K562 (cell line): Measurements from ENCODE around the gene ARHGAP10. TPM values are rescaled to one million over a fixed set of nuclear protein-coding genes. Genes with fewer than 3 reads are reported as not detected.
A peak's percentile ranks its signal among the peaks of the same experiment; 100 is the strongest.

ENCODE experiments used
- ARID3B ChIP-seq: fragments of 250-450 bp; sonication (Bioruptor Pico); IDR thresholded peaks from 2 replicates; pipeline ENCODE4 v1.4.0; 2020; ENCODE audit warnings: borderline replicate concordance
- CSDE1 ChIP-seq, 2 experiments: fragments of 450-650 bp; IDR thresholded peaks; 2 replicates each; pipeline ENCODE4 v1.6.1; 2016; ENCODE audit warnings: mild to moderate bottlenecking in 1 of 2
- CTCFL ChIP-seq: IDR thresholded peaks from 2 replicates; pipeline ENCODE4 v1.6.1; 2011; ENCODE audit warnings: borderline replicate concordance, low read depth, mild to moderate bottlenecking, moderate library complexity, low read length; ENCODE audit not compliant: insufficient read depth, poor library complexity, severe bottlenecking
- HNRNPLL ChIP-seq: fragments of 200-400 bp; formaldehyde crosslinking; IDR thresholded peaks from 2 replicates; pipeline ENCODE4 v1.6.1; 2017; ENCODE audit warnings: low read length, low read depth, mild to moderate bottlenecking; ENCODE audit not compliant: poor library complexity, severe bottlenecking
- POLR3G ChIP-seq: IDR thresholded peaks from 2 replicates; pipeline ENCODE4 v1.6.1; 2011; ENCODE audit not compliant: insufficient read length, insufficient replicate concordance; ENCODE audit errors: extremely low read depth
- RBM15 ChIP-seq: fragments of 200-400 bp; formaldehyde crosslinking; IDR thresholded peaks from 2 replicates; pipeline ENCODE4 v1.6.1; 2018; ENCODE audit warnings: mild to moderate bottlenecking, low read length, moderate library complexity; ENCODE audit not compliant: insufficient read depth
- ZHX1 ChIP-seq: fragments of 150-350 bp; conservative IDR thresholded peaks from 2 replicates; pipeline ENCODE4 v1.6.1; 2014; ENCODE audit warnings: low read length
- ZNF407 ChIP-seq: fragments of 450-650 bp; IDR thresholded peaks from 2 replicates; pipeline ENCODE4 v1.6.1; 2016; ENCODE audit warnings: low read depth
- polyA plus RNA-seq, 8 experiments: library from polyadenylated mRNA; depleted of rRNA in 4 of 8; stranded (reverse) in 5 of 8; unstranded in 3 of 8; fragments of >200 nt; fragmentation: Nextera tagmentation in 2 of 8; fragmentation: Illumina TruSeq in 1 of 8; extraction: Ambion mirVana in 2 of 8; extraction: Trizol in 1 of 8; gene quantifications; 2 replicates each; pipeline versions ENCODE4 v1.2.1 to v1.2.3, GENCODE V29; 2011 to 2014; ENCODE audit warnings: inconsistent platforms in 1 of 8, missing spikeins in 1 of 8
- total RNA-seq, 7 experiments: library from RNA; depleted of rRNA in 6 of 7; stranded (reverse); fragments of >200 nt in 6 of 7; fragmentation: Illumina TruSeq in 2 of 7; extraction: Trizol in 2 of 7; gene quantifications; 2 replicates each; pipeline versions ENCODE4 v1.2.1 to v1.2.3, GENCODE V29; 2011 to 2021; ENCODE audit warnings: low replicate concordance in 1 of 7

Gene ARHGAP10
- total and polyA plus RNA-seq, 9 of the 15 experiments (the other 6 are each of a cell fraction or from before 2014, with no cell fraction given): 0.03 to 0.22 (median 0.06) TPM; not detected in 3

GRCh38 chr4:147683717-147684700 lies 47.9 kb upstream of the ARHGAP10 start, which contains the start of gene PRMT9 (continued):
- TF ChIP-seq ZNF407: no peak
- TF ChIP-seq ZHX1: 0 out of 2 replicates have a peak, but pooled peaks have one; percentile 22
- TF ChIP-seq CSDE1 (IDR thresholded peaks at IDR 0.05): peak in 1 of 2 experiments; percentile 37; a peak in 1 of 4 replicates
- TF ChIP-seq ARID3B (CRISPR knock-in tag): no peak
- TF ChIP-seq RBM15: no peak
- TF ChIP-seq POLR3G: no peak
- TF ChIP-seq CTCFL: no peak
- peak; percentile 94 for TF ChIP-seq HNRNPLL
